Erythroblast (primary cell): ENCODE data around the gene SNRPA.

Source experiments
- GATA1 ChIP-seq: IDR thresholded peaks from 2 replicates; pipeline ENCODE4 v1.6.1; 2011; ENCODE audit warnings: low read depth, mild to moderate bottlenecking, control low read depth, low read length, moderate library complexity
- POLR2A ChIP-seq: IDR thresholded peaks from 2 replicates; pipeline ENCODE4 v1.6.1; 2011; ENCODE audit warnings: mild to moderate bottlenecking, low read length

DNA sequence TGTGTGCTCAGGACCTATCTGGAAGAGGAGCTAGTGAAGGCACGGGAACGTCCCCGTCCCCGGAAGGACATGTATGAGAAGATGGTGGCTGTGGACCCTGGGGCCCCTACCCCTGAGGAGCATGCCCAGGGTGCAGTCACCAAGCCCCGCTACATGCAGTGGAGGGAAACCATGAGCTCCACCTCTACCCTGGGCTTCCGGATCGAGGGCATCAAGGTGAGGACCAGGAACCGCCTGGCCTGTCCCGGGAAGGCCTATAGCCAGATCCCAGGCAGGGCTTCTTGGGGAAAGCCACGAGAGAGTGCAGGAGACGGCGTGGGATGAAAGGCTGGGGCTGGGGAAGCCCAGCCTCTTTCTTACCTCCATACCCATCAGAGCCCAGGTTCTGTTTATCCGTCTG is 17.9 kb upstream of the SNRPA start:
- TF ChIP-seq POLR2A (no peak), GATA1 (no peak)
